Prostate gland (tissue), 2 donors: Measurements from ENCODE around the gene LRP8. TPM values are rescaled to one million over a fixed set of nuclear protein-coding genes. Genes with fewer than 3 reads are reported as not detected.

Experiments used
- DNase-seq: peaks from one replicate; pipeline ENCODE4 v3.0.0-alpha.2; 2019; ENCODE audit warnings: low spot score
- H3K27ac ChIP-seq, 2 donors: fragments of 200-600 bp; sonication (generic); 2 replicates each; pipeline ENCODE4 v1.5.1; 2017 to 2019
- H3K27me3 ChIP-seq: fragments of 200-600 bp; sonication (generic); replicated peaks from 2 replicates; pipeline ENCODE4 v1.5.1; 2019; ENCODE audit not compliant: insufficient read depth
- H3K36me3 ChIP-seq, 2 donors: fragments of 200-600 bp; sonication (generic); 1 replicate in 1 of 2; 2 replicates in 1 of 2; pipeline versions ENCODE4 v1.5.1 to v1.8.1; 2017 to 2019
- H3K4me1 ChIP-seq: fragments of 200-600 bp; sonication (generic); replicated peaks from 2 replicates; pipeline ENCODE4 v1.5.1; 2019
- H3K4me3 ChIP-seq, 2 donors: fragments of 200-600 bp; sonication (generic); 2 replicates each; pipeline ENCODE4 v1.5.1; 2017 to 2019
- H3K9me3 ChIP-seq: fragments of 200-600 bp; sonication (generic); 2 replicates; pipeline ENCODE4 v1.5.1; 2017
- POLR2A ChIP-seq: fragments of 450-650 bp; IDR thresholded peaks from one replicate; pipeline ENCODE4 v1.6.1; 2016; ENCODE audit warnings: antibody characterized with exemption, mild to moderate bottlenecking
- POLR2AphosphoS5 ChIP-seq: sonication (generic); formaldehyde crosslinking; IDR thresholded peaks from one replicate; pipeline ENCODE4 v1.6.1; 2017; ENCODE audit warnings: antibody characterized with exemption
- WGBS: methylation state at CpG from one replicate; pipeline ENCODE4 v1.1.5; 2018; 5-methylcytosine and 5-hydroxymethylcytosine counted together
- intact Hi-C: fragments of 100-400 bp; cut with DNase I; formaldehyde crosslinking; loops from one replicate; pipeline ENCODE4 v1.14.2; 2022
- total RNA-seq, 2 donors: library from RNA; depleted of rRNA; stranded (reverse); fragments of >200 nt; gene quantifications; one replicate each; pipeline ENCODE4 v1.1.0, GENCODE V29; 2016
- TF ChIP-seq, protein P1 (sequence below), 4 experiments: fragments of 200-600 bp in 2 of 4; fragments of 450-650 bp in 2 of 4; sonication (generic) in 2 of 4; IDR thresholded peaks; 1 replicate in 3 of 4; 2 replicates in 1 of 4; pipeline ENCODE4 v1.5.1; 2016 to 2019; ENCODE audit warnings: antibody characterized with exemption in 4 of 4, mild to moderate bottlenecking in 2 of 4, moderate library complexity in 2 of 4

LRP8 gene
- total RNA-seq, 2 donors from 2014 or later, result 6.7 to 130 TPM

DNA sequence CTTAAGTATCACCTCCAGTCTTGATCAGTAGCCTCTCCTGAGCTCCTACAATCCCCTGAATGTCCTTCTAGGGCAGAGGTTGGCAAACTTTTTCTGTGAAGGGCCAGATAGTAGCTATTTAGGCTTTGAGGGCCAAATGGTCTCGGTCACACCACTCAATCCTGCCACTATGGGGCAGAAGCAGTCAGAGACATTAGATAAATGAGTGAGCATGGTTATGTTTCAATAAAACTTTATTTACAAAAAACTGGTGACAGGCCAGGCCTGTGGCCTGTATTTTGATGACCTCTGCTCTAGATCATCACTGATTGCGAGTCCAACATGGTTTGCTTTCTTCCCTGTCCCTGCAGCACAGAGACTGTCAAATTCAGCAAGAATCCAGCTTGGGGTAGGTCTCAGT is 36.3 kb downstream of the LRP8 start:
- Histone ChIP-seq H3K9me3 (no peaks in the 10 kb centered on the region), H3K27me3 (no peaks in the 10 kb centered on the region), H3K4me3 (no peak overlapping the region), H3K27ac (no peak overlapping the region), H3K4me1 (peaks cover 7% of the 10 kb centered on the region), H3K36me3 (no peaks in the 10 kb centered on the region)
- intact Hi-C loops, result no loop called here
- DNase-seq, result no peak
- 98% methylated on average over 2 of the region's 2 CpGs for WGBS
- TF ChIP-seq POLR2A, result no peak
- TF ChIP-seq POLR2AphosphoS5, result no peak
- TF ChIP-seq, protein P1, sequence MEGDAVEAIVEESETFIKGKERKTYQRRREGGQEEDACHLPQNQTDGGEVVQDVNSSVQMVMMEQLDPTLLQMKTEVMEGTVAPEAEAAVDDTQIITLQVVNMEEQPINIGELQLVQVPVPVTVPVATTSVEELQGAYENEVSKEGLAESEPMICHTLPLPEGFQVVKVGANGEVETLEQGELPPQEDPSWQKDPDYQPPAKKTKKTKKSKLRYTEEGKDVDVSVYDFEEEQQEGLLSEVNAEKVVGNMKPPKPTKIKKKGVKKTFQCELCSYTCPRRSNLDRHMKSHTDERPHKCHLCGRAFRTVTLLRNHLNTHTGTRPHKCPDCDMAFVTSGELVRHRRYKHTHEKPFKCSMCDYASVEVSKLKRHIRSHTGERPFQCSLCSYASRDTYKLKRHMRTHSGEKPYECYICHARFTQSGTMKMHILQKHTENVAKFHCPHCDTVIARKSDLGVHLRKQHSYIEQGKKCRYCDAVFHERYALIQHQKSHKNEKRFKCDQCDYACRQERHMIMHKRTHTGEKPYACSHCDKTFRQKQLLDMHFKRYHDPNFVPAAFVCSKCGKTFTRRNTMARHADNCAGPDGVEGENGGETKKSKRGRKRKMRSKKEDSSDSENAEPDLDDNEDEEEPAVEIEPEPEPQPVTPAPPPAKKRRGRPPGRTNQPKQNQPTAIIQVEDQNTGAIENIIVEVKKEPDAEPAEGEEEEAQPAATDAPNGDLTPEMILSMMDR (IDR thresholded peaks at IDR 0.05), result no peak

GRCh38 chr1:53288790-53289429 is 39.0 kb downstream of the LRP8 start:
- H3K4me3 ChIP-seq, result no peak overlapping the region
- no peak for DNase-seq
- H3K9me3 ChIP-seq, result no peaks in the 10 kb centered on the region
- intact Hi-C loops, result no loop called here
- 88% methylated on average over 7 of the region's 7 CpGs for WGBS
- H3K27me3 ChIP-seq, result no peaks in the 10 kb centered on the region
- H3K27ac ChIP-seq, result no peak overlapping the region
- no peak for TF ChIP-seq POLR2A
- TF ChIP-seq, protein P1 (IDR thresholded peaks at IDR 0.05), result no peak
- H3K36me3 ChIP-seq, result no peaks in the 10 kb centered on the region
- H3K4me1 ChIP-seq, result no peaks in the 10 kb centered on the region

DNA sequence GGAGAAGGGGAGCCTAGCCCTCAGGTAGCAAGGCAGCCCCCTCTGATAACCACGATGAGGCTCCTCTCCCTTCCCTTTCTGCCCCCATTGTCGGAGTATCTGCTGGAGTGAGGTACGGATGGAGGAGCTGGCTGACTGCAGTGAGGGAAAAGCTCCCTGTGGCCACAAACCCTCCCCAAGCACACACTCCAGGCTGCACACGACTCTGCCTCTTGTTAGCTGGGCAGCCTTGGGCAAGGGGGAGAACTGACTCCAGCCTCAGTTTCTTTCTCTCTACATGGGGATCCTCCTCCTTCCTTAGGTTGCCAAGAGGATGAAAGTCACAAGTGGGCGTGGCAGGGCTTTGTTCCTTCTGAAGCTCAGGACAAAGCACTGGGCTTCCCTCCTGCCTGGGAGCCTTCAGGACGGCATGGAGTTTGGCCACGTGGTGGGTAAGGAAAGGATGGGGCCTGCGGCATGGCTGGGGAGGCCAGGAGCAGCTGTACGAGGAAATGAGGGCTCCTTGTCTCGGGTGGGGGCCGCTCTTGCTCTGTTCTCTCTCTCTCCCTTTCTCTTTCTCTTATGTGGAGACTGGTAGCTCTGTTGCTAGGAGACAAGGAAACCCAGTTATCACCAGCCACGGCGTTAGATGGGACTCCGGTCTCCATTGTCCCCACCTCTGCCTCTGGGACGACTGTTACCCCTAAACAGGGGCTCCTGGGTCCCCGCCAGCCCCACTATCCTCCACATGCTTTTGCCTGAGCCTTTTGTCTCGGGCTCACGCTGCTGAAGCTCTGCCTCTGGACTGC is 39.7 kb downstream of the LRP8 start:
- no peaks in the 10 kb centered on the region for H3K9me3 ChIP-seq
- no peaks in the 10 kb centered on the region for H3K4me1 ChIP-seq
- no peak for DNase-seq
- no peaks in the 10 kb centered on the region for H3K27me3 ChIP-seq
- no peak overlapping the region for H3K4me3 ChIP-seq
- TF ChIP-seq, protein P1 (IDR thresholded peaks at IDR 0.05), result no peak
- no peak for TF ChIP-seq POLR2A
- TF ChIP-seq POLR2AphosphoS5, result no peak
- 79% methylated on average over 18 of the region's 18 CpGs for WGBS
- H3K27ac ChIP-seq, result no peak overlapping the region
- intact Hi-C loops, result no loop called here
- H3K36me3 ChIP-seq, result no peaks in the 10 kb centered on the region

GRCh38 chr1:53286955-53287354 is 40.9 kb downstream of the LRP8 start:
- Histone ChIP-seq H3K4me1 (no peaks in the 10 kb centered on the region), H3K4me3 (no peak overlapping the region), H3K27me3 (no peaks in the 10 kb centered on the region), H3K9me3 (no peaks in the 10 kb centered on the region), H3K36me3 (no peaks in the 10 kb centered on the region), H3K27ac (no peak overlapping the region)
- no peak for DNase-seq
- WGBS, result 71% methylated on average over 4 of the region's 4 CpGs
- TF ChIP-seq POLR2A (no peak), POLR2AphosphoS5 (no peak)
- TF ChIP-seq, protein P1 (IDR thresholded peaks at IDR 0.05), result no peak
- intact Hi-C loops, result no loop called here
